CD4-positive, alpha-beta T cell (primary cell): Measurements from ENCODE around the gene SPDL1. TPM values are rescaled to one million over a fixed set of nuclear protein-coding genes. Genes with fewer than 3 reads are reported as not detected.
"Not testable (repeated sequence)": the region's sequence is repeated elsewhere in the genome, so short reads cannot be mapped to it uniquely, and the experiment has no call there.

Source experiments
- ATAC-seq: fragments of 200-7000 bp; cut with Tn5 transposase; one replicate; pipeline ENCODE4 v1.10.0; 2022; ENCODE audit warnings: mild to moderate bottlenecking; ENCODE audit not compliant: poor library complexity
- CTCF ChIA-PET: fragments of 350-600 bp; sonication (Branson Sonifier 250); formaldehyde crosslinking; loops from one replicate; lab custom pipeline; 2021; ENCODE audit warnings: antibody characterized with exemption, inconsistent platforms; lab: Charles Lee
- POLR2A ChIA-PET: fragments of 350-600 bp; sonication (Branson Sonifier 250); formaldehyde crosslinking; loops from one replicate; lab custom pipeline; 2021; ENCODE audit warnings: antibody characterized with exemption, inconsistent platforms; lab: Charles Lee
- DNase-seq, 14 experiments: peaks; one replicate each; pipeline ENCODE4 v3.0.0-alpha.2; 2013 to 2020; ENCODE audit warnings: mixed read lengths in 2 of 14
- H3K27ac ChIP-seq, 2 donors: one replicate each; pipeline versions ENCODE4 v1.5.1 to v1.7.0; 2013; ENCODE audit warnings: low read length in 2 of 2, low read depth in 1 of 2, mild to moderate bottlenecking in 1 of 2
- H3K27me3 ChIP-seq, 2 experiments: 1 replicate in 1 of 2; 2 replicates in 1 of 2; pipeline versions ENCODE4 v1.6.1 to v1.7.0; 2013; ENCODE audit warnings: low read length in 2 of 2, control low read depth in 1 of 2, mild to moderate bottlenecking in 1 of 2, moderate library complexity in 1 of 2; ENCODE audit not compliant: insufficient read depth in 2 of 2, control insufficient read depth in 1 of 2
- H3K36me3 ChIP-seq: one replicate; pipeline ENCODE4 v1.6.1; 2013; ENCODE audit warnings: low read length, control low read depth; ENCODE audit not compliant: insufficient read depth
- H3K4me1 ChIP-seq: one replicate; pipeline ENCODE4 v1.6.1; 2013; ENCODE audit warnings: low read length, control low read depth; ENCODE audit not compliant: insufficient read depth
- H3K4me3 ChIP-seq: one replicate; pipeline ENCODE4 v1.5.1; 2013; ENCODE audit warnings: mild to moderate bottlenecking, low read length, moderate library complexity
- H3K9me3 ChIP-seq, 2 experiments: 1 replicate in 1 of 2; 2 replicates in 1 of 2; pipeline versions ENCODE4 v1.6.1 to v1.7.0; 2013; ENCODE audit warnings: low read length in 2 of 2, mild to moderate bottlenecking in 2 of 2, control low read depth in 1 of 2, moderate library complexity in 1 of 2; ENCODE audit not compliant: control insufficient read depth in 1 of 2, insufficient read depth in 1 of 2
- H3K27ac Mint-ChIP-seq: one replicate; pipeline ENCODE4 v1.8.0; 2020; ENCODE audit warnings: mixed read lengths
- H3K27me3 Mint-ChIP-seq: one replicate; pipeline ENCODE4 v1.8.0; 2021; ENCODE audit warnings: mixed read lengths
- H3K36me3 Mint-ChIP-seq: one replicate; pipeline ENCODE4 v1.8.0; 2021; ENCODE audit warnings: low read depth, mixed read lengths
- H3K4me1 Mint-ChIP-seq: one replicate; pipeline ENCODE4 v1.8.0; 2021; ENCODE audit warnings: low read depth, mixed read lengths
- H3K4me3 Mint-ChIP-seq: one replicate; pipeline ENCODE4 v1.8.0; 2020; ENCODE audit warnings: mild to moderate bottlenecking, mixed read lengths
- H3K9me3 Mint-ChIP-seq: one replicate; pipeline ENCODE4 v1.8.0; 2020; ENCODE audit warnings: mixed read lengths
- intact Hi-C, 2 experiments: fragments of 100-400 bp; cut with DNase I in 1 of 2; cut with micrococcal nuclease in 1 of 2; formaldehyde crosslinking; loops; one replicate each; pipeline versions ENCODE4 v1.15.1 to v1.9.0; 2023 to 2025; cut with DNase I, micrococcal nuclease
- total RNA-seq, 174 experiments: library from RNA in 2 of 174; stranded (reverse) in 2 of 174; gene quantifications; one replicate each; pipeline ENCODE4 v1.2.3 and lab custom pipeline; 2021 to 2026
- TF ChIP-seq, protein P1 (sequence below): fragments of 200-600 bp; IDR thresholded peaks from one replicate; pipeline ENCODE4 v1.8.0; 2022; ENCODE audit warnings: antibody characterized with exemption, mild to moderate bottlenecking

SPDL1 gene
- total RNA-seq, 2 experiments from 2014 or later, result 4.3 to 5.6 TPM

DNA sequence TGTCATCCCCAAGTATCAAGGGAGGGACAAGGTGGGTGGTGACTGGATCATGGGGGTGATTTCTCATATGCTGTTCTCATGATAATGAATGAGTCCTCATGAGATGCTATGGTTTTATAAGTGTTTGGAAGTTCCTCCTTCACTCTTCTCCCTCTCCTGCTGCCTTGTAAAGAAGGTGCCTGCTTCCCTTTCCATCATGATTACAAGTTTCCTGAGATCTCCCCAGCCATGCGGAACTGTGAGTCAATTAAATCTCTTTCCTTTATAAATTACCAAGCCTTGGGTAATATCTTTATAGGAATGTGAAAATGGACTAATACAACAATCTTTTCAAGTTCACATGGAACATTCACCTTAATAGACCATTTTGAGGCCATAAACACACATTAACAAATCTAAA is 32.0 kb downstream of the SPDL1 start:
- H3K4me1 Mint-ChIP-seq, result no peaks in the 10 kb centered on the region
- DNase-seq, result no peak
- ChIA-PET CTCF (no interaction called here), POLR2A (no interaction called here)
- H3K4me3 Mint-ChIP-seq, result no peak overlapping the region
- no peaks in the 10 kb centered on the region for H3K36me3 Mint-ChIP-seq
- peaks cover 0 to 8% of the 10 kb centered on the region in 2 experiments for H3K9me3 ChIP-seq
- peaks cover 4% of the 10 kb centered on the region for H3K9me3 Mint-ChIP-seq
- no peak for ATAC-seq
- TF ChIP-seq, protein P1, sequence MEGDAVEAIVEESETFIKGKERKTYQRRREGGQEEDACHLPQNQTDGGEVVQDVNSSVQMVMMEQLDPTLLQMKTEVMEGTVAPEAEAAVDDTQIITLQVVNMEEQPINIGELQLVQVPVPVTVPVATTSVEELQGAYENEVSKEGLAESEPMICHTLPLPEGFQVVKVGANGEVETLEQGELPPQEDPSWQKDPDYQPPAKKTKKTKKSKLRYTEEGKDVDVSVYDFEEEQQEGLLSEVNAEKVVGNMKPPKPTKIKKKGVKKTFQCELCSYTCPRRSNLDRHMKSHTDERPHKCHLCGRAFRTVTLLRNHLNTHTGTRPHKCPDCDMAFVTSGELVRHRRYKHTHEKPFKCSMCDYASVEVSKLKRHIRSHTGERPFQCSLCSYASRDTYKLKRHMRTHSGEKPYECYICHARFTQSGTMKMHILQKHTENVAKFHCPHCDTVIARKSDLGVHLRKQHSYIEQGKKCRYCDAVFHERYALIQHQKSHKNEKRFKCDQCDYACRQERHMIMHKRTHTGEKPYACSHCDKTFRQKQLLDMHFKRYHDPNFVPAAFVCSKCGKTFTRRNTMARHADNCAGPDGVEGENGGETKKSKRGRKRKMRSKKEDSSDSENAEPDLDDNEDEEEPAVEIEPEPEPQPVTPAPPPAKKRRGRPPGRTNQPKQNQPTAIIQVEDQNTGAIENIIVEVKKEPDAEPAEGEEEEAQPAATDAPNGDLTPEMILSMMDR, result no peak
- H3K27ac ChIP-seq, result no peak overlapping the region
- intact Hi-C loops, result no loop called here
- H3K4me3 ChIP-seq, result no peak overlapping the region
- H3K27me3 Mint-ChIP-seq, result peaks cover 32% of the 10 kb centered on the region
- H3K36me3 ChIP-seq, result no peaks in the 10 kb centered on the region
- no peaks in the 10 kb centered on the region for H3K27me3 ChIP-seq
- H3K27ac Mint-ChIP-seq, result no peak overlapping the region
- H3K4me1 ChIP-seq, result no peaks in the 10 kb centered on the region

DNA sequence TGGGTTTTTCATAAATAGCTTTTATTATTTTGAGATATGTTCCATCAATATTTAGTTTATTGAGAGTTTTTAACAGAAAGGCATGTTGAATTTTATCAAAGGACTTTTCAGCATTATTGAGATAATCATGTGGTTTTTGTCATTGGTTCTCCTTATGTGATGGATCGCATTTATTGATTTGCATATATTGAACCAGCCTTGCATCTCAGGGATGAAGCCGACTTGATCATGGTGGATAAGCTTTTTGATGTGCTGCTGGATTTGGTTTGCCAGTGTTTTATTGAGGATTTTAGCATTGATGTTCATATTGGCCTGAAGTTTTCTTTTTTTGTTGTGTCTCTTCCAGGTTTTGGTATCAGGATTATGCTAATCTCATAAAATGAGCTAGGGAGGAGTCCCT is 40.7 kb downstream of the SPDL1 start:
- CTCF ChIA-PET, H3K27me3 ChIP-seq, H3K4me1 Mint-ChIP-seq, POLR2A ChIA-PET, H3K4me3 ChIP-seq, H3K36me3 ChIP-seq, H3K27ac ChIP-seq, ATAC-seq, H3K36me3 Mint-ChIP-seq, H3K4me1 ChIP-seq, H3K9me3 ChIP-seq, H3K27me3 Mint-ChIP-seq, DNase-seq, H3K4me3 Mint-ChIP-seq, H3K9me3 Mint-ChIP-seq, intact Hi-C loops, H3K27ac Mint-ChIP-seq: not testable (repeated sequence)

DNA sequence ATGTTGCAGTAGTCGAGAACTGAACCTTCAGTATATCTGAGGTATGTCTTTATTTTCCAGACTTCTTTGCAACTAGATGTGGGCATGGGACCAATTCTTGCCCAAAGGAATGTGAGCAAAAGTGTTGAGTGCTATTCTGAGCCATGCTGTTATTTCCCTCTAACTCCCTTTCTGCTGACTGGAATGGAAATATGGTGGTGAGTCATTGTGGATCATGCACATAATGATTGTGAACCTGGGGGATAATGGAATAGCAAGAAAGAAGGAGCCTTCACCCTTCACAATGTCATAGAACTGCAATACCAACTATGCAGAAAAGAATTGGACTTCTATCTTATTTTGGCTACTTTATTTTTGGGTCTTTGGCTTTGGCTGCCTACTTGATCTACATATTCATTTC is 43.2 kb downstream of the SPDL1 start:
- no peaks in the 10 kb centered on the region for H3K4me1 Mint-ChIP-seq
- POLR2A ChIA-PET, result no interaction called here
- Histone ChIP-seq H3K4me3 (no peak overlapping the region), H3K27me3 (no peaks in the 10 kb centered on the region), H3K36me3 (no peaks in the 10 kb centered on the region), H3K4me1 (no peaks in the 10 kb centered on the region), H3K9me3 (no peaks in the 10 kb centered on the region), H3K27ac (no peak overlapping the region)
- H3K36me3 Mint-ChIP-seq, result no peaks in the 10 kb centered on the region
- H3K27me3 Mint-ChIP-seq, result no peaks in the 10 kb centered on the region
- TF ChIP-seq, protein P1, result no peak
- CTCF ChIA-PET, result no interaction called here
- ATAC-seq (no peak), DNase-seq (no peak)
- H3K9me3 Mint-ChIP-seq, result peaks cover 2% of the 10 kb centered on the region
- intact Hi-C loops, result no loop called here
- no peak overlapping the region for H3K27ac Mint-ChIP-seq
- no peak overlapping the region for H3K4me3 Mint-ChIP-seq

DNA sequence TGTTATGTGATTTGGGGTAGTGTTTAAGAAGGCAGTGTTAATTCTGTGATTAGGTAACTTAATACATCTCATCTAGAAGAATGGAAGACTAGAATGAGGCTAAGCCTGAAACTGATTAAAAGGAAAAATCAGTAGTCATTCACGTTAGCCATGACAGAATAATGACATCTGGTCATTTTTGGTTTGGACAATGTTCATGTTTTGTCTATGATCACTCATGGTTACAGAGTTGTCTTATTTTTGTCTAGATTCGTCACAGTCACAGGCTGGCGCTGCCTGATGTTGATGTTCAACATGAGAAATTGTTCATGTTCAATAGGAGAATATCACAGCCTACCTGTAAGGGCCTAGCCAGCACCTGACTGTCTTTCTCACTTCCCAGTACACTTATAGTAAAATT is 44.0 kb downstream of the SPDL1 start:
- no peaks in the 10 kb centered on the region for H3K36me3 ChIP-seq
- DNase-seq (no peak), ATAC-seq (no peak)
- H3K36me3 Mint-ChIP-seq, result no peaks in the 10 kb centered on the region
- H3K4me3 Mint-ChIP-seq, result no peak overlapping the region
- H3K27ac ChIP-seq, result no peak overlapping the region
- no peak overlapping the region for H3K27ac Mint-ChIP-seq
- no peaks in the 10 kb centered on the region for H3K4me1 Mint-ChIP-seq
- TF ChIP-seq, protein P1, result no peak
- H3K9me3 ChIP-seq, result no peaks in the 10 kb centered on the region
- H3K27me3 ChIP-seq, result no peaks in the 10 kb centered on the region
- ChIA-PET CTCF (no interaction called here), POLR2A (no interaction called here)
- intact Hi-C loops, result no loop called here
- no peak overlapping the region for H3K4me3 ChIP-seq
- no peaks in the 10 kb centered on the region for H3K4me1 ChIP-seq
- H3K9me3 Mint-ChIP-seq, result peaks cover 2% of the 10 kb centered on the region
- no peaks in the 10 kb centered on the region for H3K27me3 Mint-ChIP-seq
